Hypothalamus (tissue), 51 donors: ENCODE results near the gene DBH.

Experiments
- DNase-seq, 51 donors: peaks; one replicate each; lab custom pipeline; 2025; lab: John Stamatoyannopoulos, UW

DBH gene

DNA sequence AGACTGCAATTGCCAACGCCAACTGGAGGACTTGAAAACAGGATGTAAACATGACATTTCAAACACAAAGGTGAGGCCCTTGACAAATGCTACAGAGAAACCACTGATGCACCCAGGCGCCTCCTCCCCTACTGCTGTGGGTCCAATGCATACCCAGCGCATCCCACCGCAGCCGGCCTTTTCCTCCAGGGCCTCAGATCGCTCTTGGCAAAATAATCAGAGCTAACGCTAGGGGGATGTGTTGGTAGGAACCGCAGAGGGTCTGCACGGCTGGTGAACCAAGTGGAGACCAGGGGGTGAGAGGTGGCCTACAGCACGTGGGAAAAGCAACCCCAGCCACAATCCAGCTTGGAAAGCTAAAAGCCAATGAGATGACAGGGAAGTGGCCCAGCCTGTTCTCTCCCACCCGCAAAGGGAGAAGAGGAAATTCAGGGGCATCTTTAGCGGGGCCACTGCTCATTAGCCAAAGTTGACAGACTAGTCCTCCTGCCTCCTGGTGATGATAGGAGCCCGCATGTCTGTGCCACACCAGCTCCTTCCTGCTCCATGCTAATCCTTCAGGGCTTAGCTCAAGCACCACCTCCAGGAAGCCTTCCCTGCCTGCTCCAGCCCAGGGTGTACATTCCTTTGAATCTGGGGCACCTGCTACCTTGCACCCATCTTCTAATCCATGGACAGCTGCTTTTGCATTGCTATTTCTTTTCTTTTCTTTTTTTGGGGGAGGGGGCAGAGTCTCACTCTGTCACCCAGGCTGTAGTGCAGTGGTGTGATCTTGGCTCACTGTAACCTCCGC, 32.8 kb upstream of the DBH start:
- DNase-seq = no peak

DNA sequence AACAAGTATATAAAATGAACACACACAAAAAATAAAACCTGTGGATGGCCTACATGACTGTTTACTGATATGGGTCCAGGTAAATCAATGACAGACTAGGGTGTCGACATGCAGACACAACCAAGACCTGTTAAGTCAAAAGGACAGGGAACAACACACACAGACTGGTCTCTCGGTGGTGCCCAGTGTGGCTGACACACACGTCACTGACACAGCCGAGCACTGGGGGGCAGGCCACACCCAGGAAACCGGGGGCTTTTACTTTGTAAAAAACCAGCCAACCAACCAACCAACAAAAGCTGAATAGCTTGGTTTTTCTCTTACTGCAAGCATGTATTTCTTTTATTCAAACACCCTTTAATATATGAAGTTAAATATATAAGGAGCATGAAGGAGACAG, 31.9 kb upstream of the DBH start:
- no peak for DNase-seq

DNA sequence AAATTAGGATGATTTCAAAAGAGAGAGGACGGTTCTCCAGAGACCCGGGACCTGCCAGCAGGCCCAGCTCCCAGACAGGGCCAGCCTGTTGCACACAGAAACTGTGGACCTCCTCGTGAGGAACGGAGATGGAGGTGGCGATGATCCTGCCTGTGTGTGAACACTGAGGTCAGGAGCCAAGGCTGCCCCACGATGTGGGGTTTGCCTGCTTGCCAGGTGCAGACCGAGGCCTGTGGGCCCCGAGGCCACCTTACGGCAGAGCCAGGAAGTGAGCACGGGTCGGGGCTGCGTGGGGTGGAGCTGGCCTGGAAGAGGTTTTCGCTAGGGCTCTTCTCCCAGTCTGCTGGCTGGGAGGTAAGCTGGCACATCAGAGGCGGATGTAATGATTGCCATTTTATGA, 31.3 kb upstream of the DBH start:
- no peak for DNase-seq

DNA sequence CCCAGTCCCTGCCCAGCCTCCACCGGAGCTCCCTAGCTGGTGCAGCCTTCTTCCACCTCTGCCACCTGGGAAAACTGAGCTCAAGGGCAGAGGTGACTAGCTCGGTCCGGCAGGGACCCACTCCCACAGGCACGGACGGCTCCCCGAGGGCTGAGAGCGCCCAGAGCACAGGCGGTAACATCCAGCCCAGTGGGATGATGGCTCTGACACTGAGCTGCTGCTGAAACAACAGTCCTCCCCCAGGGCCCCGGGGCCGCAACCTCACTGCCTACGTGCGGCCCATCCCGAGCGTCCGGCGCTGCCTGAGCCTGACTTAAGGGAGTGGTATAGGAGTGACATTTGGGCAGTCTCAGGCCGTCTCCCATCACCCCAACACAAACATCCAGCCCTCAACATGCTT, 30.7 kb upstream of the DBH start:
- no peak for DNase-seq

DNA sequence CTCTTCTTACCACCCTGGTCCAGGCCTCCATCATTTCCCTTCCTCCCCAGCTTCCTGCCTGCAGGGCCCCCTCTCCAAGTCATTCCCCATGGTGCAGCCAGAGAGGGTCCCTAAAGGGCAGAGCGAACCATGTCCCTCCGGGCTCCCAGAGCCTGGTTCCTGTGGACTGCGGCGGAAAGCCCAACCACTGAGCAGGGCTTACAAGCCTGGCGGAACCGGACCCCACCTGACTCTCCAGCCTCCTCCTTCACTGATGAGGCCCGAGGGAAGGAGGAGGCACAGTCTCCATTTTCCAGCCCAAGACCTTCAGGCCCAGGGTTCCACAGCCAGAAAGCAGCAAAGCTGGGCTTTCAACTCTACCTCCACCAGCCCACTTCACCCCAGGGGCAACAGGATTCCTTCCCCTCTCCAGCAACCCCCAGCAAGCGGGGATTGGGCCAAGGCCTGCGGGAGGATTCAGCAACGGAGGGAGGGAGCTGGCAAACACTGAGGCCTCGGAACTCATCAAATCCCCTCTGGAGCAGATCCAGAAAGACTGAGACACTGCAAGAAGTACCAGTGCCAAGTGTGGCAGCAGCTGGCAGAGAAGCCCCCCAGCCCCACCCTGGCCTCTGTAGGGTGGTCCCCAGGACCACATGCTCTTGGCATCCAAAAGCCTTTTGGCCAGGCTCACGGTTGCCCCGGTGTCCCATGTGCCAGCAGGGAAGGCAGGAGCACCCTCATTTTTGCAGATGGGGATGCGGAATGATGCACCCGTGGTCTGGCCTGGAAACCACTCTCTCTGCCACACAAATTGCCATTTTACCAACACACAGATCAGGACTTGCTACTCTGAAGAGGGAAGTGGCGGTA, 30.1 kb upstream of the DBH start:
- DNase-seq = peak in 1 of 51 donors; percentile 7

DNA sequence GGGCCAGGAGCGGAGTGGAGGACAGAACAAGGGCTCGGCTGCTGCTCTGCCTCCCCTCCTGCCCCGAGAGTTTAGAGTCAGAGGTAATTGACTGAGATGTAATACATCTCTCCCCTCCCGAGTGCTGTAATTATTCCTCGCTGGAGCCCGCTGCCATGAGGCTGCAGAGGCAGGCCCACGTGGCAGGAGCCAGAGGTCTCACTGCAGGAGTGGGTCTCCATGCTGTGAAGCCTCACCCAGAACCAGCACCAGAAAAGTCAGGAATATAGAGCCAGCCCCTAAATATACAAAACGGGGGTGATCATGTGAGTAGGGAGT, 29.5 kb upstream of the DBH start:
- DNase-seq = no peak

DNA sequence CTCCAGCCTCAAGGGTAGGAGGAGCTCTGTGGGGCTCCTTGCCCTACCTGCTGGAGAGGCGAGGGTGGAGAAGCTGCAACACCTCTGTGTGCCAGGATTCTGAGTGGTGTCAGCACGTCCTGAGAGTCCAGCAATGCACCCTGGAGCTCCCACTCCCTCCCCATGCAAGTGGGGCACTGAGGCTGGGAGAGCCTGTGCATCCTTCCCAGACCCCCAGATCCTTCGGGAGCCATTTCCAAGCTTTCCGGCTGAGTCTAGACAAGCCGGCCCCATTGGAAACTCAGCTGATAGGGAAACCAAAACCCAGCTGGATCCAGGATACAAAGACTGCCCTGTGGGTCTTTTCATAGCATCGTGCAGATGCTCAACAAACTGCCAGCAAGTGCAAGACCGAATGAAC, 28.8 kb upstream of the DBH start:
- DNase-seq = no peak

DNA sequence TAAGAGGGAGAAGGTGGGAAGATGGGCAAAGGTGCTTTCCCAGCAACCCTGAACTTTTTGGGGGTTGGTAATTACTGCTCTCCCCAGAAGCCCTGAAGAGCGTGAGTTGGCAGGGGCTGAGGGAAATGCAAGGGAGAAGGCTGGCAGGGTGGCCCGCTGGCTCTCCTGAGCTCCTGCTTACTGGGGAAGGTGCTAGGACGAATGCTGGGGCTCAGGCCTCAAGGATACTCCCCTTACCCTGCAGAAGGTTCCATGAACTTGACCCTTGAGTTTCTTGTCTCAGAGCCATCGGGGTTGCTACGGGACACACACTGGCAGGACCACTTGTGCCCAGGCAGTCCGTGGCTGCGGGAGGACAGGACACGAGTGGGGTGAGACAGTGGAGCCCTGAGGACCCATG, 28.2 kb upstream of the DBH start:
- no peak for DNase-seq

DNA sequence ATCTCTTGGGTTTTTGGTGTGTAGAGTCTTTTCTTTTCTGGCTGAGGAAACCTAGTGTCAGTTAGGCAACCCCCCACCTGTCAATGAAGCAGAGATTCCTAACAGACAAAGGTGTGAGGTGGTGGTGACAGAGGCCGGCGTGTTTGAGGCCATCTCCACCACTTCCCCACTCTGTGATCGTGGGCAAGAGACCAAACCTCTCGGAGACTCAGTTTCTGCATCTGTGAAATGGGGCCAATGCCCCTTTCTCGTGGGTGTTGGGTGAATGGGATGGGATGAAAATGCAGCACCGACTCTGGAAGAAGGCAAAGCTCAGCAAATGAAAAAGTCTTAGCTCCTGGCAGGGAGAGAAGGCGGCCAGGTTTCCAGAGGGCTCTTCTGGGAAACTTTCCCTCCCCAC, 27.8 kb upstream of the DBH start:
- DNase-seq = no peak

DNA sequence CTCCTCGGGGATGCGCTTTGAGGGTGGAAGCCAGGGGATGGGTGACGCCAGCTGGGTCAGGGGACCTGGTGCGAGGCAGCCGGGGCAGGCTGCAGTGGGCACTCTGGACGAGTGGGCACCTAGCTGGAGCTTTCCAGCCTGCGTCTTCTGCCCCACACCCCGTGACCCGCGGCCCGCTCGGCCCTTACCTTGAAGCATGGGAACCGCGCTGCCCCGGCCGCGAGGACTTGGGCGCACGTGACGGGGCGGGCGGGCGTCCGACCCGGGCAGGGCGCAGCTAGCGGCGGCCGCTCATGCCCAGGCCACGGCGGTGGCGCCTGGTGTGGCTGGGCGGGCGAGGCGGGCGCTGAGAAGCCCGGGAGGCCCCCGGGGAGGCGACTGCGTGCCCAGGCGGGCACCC, 27.3 kb upstream of the DBH start:
- peak in 1 of 51 donors; percentile 59 for DNase-seq

DNA sequence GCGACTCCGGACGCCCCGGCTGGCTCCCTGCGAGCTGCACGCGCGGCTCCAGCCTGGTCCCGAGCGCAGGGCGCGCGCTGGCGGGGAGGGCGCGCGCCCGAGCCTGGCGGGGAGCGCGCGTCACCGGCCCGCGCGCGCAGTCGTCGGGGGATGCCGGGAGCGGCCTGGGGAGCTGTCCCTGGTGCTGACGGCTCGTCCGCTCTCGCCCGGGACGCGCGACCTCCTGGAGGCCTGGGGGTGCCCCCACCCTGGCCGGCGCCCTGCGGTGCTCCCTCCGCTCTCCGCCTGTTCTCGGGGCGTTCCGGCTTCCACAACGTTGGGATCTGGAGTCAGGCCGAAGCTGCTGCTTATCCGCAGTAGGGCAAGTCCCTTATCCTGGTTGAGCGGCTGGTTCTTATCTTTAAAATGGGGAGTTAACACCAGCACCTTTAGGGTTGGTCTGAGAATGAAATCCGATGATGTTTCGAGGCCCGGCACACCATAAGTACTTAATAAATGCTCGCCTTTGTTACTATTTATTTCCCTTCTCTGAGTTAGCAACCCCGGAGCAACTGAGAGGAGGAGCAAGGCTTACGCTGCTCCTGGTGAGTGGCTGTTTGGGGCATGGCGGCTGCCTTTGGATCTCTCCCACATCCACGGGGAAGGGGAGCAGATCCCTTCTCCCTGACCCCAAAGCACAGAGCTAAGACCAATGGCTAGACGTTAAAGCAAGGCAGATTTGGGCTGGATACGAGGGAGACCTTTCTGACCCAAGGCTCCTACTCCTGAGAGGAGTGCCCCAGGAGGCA, 26.7 kb upstream of the DBH start, which contains the start of gene FAM163B:
Gene FAM163B, minus strand, starts transcription at position 79 of the 788 bp plus-strand sequence. CDS start 29,166 bp downstream, outside the sequence.
- DNase-seq = peak in 29 of 51 donors; percentile 6 to 68 (median 40)

DNA sequence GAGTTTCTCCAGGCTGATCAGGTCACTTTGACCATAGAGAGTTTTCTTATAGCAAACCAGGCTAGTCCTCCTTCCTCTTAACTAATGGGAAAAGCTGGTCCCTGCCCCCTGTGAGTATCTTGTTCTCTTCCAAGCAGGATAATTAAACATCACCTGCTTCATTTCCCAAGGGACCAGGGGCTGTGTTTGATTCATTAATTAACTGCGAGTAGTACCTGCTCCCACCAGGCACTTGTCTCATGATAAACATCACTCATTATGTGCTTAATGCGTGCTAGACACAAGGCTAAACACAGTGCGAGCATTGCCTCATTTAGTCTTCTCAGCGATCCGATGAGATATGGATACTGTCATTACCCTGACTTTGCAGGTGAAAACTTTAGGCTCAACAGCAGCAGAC, 25.3 kb upstream of the DBH start:
- no peak for DNase-seq

DNA sequence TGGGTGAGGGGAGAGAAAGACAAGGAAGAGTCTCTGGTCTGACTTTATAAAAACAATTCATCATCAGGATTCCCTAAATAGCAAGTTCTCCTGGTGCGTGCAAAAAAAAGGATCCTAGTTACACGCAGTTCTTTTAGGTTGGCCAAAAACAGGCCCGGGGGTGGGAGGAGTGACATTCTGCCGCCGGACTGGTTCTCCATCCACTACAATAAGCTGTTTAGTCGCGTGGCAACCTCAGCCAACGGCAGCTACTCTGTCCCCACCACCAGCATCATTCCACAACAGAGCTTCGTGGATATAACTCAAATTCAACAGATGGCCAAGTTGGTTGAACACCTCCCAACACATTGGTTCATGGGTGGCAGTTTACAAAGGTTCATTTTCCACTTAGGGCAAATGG, 24.1 kb upstream of the DBH start:
- no peak for DNase-seq

DNA sequence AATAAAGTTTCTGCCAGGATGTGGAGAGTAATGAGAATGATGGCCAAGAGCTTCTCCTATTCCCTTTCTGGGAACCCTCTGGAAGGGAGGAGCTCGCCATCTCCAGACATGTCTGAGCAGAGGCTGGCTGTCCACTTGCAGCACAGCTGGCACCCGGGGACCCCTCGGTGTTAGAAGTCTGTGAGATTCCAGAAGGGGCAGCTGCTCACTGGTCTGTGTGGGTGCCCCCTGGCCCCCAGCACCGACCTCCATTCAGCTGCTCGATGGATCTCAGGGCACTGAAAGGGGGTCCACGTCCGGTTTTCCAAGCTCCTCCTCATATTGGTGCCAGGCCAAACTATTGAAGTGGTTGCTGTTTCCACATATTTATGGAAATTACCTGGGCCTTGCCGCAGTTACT, 23.3 kb upstream of the DBH start:
- DNase-seq = no peak

DNA sequence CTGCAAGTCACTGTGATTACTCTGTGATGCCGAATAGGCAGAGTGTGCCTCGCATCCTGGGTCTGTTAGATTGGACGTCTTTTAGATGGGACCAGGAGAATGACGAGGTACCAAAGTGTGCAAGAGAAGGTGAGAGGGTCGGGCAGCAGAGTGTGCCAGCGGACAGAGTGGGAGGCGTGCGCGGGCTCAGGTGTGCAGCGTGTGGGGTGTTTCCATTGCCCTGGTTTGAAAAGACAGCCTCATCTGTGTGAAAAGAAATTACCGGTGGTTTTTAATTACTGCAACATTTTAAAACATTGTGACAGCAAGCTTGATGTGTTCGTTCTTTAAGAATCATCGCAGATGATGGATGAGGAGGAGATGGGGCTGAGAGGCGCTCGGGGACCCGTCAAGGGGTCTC, 22.7 kb upstream of the DBH start:
- DNase-seq = no peak

DNA sequence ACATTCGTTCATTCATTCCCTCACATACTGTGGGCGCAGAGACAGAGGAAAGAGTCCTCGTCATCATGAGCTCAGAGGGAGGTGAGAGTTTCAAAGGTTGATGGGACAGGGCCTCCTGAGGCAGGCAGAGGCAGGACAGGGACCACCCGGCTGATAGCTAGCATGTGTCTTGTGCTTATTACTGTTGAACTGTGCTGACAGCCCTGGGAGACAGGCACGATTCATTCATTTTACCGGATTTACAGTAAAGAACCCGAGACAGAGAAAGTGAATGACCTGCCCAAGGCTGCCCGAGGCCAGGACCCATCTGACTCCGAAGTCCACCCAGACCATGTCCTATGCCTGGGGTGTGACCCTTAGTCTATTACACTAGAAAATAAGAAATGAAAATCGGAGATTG, 22.1 kb upstream of the DBH start:
- no peak for DNase-seq

DNA sequence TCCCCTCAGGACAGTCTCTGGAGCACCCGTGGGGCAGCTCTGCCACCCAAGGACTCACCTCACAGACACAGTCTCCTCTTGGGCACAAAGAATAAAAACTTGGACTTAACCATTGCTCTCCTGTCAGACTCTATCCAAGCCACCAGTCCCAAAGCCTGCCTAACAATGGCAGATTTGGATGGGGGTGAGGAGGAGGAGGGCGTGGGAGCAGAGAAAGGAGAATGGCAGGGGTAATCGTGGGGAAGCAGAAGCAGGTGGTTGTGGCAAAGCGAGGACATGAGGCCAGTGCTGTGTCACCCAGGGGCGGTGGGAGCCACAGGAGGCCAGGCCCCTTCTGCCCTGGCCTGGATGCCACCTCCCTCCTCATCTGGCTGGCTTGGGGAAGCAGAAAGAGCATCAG, 21.5 kb upstream of the DBH start:
- DNase-seq = no peak

DNA sequence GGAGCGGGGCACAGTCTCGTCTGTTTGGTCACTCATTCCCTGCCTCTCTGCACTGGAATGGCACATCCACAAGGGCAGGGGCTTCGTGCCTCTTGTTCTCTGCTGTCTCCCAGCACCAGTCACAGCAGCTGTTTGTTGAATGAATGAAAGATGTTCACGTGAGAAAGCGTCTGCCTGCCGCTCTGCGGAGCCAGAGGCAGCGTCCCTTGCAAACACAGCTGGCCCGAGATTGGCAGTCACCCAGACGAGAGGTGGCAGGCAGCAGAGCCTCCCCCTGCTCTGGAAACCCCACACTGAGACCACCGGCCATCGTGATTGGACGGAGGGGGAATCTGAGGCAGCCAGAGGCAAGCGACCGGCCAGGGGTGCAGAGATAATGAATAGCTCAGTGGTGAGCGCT, 21.0 kb upstream of the DBH start:
- DNase-seq = no peak

DNA sequence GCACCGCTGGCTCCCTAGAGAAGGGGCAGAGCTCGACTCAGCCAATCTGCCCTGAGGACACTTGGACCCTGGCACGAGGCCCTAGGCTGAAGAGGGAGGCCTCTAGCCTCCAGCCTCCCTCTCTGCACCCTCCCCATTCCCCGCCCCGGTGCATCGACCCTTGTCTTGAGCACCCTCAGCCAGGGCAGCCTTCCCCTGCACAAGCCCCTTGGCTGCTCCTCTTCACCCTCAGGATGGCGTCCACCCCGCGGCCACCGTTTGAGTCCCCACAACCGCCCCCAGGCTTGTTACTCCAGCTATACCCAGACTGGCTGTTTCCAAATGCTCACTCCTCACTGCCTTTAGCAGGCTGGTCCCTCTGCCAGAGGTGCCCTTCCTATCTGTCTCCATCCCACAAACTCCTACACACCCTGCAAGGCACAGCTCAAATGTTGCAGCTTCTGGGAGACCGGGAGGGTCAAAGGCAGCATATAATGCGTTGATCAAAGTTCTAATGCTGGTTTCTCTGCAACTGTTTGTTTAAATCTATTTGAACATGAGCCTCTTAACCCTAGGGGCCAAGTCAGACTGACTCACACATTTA, 20.5 kb upstream of the DBH start:
- no peak for DNase-seq

DNA sequence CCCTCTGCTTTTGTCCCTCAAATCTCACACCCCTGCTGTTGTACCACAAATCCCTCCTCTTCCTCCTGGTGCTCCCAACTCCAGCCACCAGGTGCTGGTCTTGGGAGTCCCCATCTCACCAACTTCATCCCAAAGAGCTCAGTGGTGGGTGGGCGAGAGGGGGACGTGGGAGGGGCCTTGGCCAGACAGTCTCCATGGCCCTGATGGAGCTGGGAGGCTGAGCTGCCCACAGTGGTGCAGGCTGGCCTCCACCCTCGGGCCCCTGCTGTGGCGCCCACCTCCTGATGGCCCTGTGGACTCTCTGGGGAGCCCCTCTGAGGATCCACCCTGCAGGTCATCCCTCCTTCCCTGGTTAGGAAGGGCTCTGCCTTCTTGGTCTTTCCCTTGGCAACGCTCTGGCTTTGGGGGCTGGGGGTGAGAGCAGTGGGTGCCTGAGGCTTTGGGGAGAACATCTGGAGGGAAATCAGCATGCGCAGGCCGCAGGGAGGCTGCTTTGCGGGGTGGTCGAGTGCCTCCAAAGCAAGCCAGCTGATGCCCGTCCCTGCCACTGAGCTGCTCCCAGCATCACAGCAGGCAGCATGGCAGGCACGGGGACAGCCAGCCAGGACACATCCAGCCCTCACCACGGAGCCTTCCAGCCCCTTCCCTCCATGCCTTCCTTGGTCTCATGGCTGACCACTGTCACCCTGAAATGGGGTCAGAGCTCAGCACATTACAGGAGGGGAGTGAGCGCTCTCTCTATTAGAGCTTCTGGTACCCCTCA, 19.3 kb upstream of the DBH start:
- DNase-seq = no peak
